HFFc6 (cell line): ENCODE measurements around the gene HTR1B. TPM values are rescaled to one million over a fixed set of nuclear protein-coding genes. Genes with fewer than 3 reads are reported as not detected.

Experiments
- DNase-seq: peaks from one replicate; pipeline ENCODE4 v3.0.0-alpha.2; 2018
- H3K27ac Mint-ChIP-seq: 2 replicates; pipeline ENCODE4 v1.8.0; 2020; ENCODE audit warnings: mild to moderate bottlenecking, mixed read lengths
- H3K27me3 Mint-ChIP-seq: 2 replicates; pipeline ENCODE4 v1.8.0; 2021; ENCODE audit warnings: mild to moderate bottlenecking, moderate library complexity, mixed read lengths; ENCODE audit not compliant: insufficient read depth
- H3K36me3 Mint-ChIP-seq: 2 replicates; pipeline ENCODE4 v1.8.0; 2021; ENCODE audit warnings: low read depth, mixed read lengths
- H3K4me1 Mint-ChIP-seq: 2 replicates; pipeline ENCODE4 v1.8.0; 2020; ENCODE audit warnings: low read depth, mixed read lengths
- H3K4me3 Mint-ChIP-seq: 2 replicates; pipeline ENCODE4 v1.8.0; 2020; ENCODE audit warnings: mild to moderate bottlenecking, moderate library complexity, mixed read lengths
- H3K9me3 Mint-ChIP-seq: 2 replicates; pipeline ENCODE4 v1.8.0; 2020; ENCODE audit warnings: mild to moderate bottlenecking, mixed read lengths
- total RNA-seq, 6 experiments: library from RNA; stranded (reverse); fragmentation: NEBNext Ultra II Directional; extraction: Animal tissue kit (Norgen Biotek cat#: 25700); gene quantifications; 2 replicates in 1 of 6; 3 replicates in 5 of 6; pipeline ENCODE4 v1.2.3, GENCODE V29; 2021
- TF ChIP-seq, protein P1 (sequence below): fragments of 200-600 bp; sonication (generic); IDR thresholded peaks from 2 replicates; pipeline ENCODE4 v1.5.0; 2021; ENCODE audit warnings: antibody characterized with exemption, mild to moderate bottlenecking

HTR1B gene
- total RNA-seq, 6 experiments from 2014 or later, result 0.14 to 0.87 (median 0.18) TPM

DNA sequence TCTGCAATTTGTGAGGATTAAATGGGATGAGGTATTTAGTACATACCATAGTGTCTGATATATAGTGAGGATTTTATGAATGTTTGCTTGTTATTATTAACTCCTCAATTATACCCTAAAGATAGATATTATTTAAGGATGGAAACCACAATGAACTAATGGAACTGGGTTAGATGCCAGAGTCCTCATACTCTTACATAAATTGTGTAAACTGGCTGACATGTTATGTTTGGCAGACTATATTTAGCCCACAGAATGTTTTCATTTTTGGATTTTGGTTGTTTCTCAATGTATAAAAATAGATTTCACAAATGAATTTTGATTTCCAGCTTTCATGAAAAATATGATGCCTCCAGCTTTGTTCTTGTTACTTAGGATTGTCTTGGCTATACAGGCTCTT is 37.6 kb downstream of the HTR1B start:
- no peaks in the 10 kb centered on the region for H3K36me3 Mint-ChIP-seq
- DNase-seq, result no peak
- TF ChIP-seq, protein P1, sequence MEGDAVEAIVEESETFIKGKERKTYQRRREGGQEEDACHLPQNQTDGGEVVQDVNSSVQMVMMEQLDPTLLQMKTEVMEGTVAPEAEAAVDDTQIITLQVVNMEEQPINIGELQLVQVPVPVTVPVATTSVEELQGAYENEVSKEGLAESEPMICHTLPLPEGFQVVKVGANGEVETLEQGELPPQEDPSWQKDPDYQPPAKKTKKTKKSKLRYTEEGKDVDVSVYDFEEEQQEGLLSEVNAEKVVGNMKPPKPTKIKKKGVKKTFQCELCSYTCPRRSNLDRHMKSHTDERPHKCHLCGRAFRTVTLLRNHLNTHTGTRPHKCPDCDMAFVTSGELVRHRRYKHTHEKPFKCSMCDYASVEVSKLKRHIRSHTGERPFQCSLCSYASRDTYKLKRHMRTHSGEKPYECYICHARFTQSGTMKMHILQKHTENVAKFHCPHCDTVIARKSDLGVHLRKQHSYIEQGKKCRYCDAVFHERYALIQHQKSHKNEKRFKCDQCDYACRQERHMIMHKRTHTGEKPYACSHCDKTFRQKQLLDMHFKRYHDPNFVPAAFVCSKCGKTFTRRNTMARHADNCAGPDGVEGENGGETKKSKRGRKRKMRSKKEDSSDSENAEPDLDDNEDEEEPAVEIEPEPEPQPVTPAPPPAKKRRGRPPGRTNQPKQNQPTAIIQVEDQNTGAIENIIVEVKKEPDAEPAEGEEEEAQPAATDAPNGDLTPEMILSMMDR, result no peak
- no peak overlapping the region for H3K4me3 Mint-ChIP-seq
- H3K27me3 Mint-ChIP-seq, result no peaks in the 10 kb centered on the region
- no peaks in the 10 kb centered on the region for H3K9me3 Mint-ChIP-seq
- peaks cover 14% of the 10 kb centered on the region; the same call in 1 of the 2 replicates for H3K4me1 Mint-ChIP-seq
- H3K27ac Mint-ChIP-seq, result no peak overlapping the region

DNA sequence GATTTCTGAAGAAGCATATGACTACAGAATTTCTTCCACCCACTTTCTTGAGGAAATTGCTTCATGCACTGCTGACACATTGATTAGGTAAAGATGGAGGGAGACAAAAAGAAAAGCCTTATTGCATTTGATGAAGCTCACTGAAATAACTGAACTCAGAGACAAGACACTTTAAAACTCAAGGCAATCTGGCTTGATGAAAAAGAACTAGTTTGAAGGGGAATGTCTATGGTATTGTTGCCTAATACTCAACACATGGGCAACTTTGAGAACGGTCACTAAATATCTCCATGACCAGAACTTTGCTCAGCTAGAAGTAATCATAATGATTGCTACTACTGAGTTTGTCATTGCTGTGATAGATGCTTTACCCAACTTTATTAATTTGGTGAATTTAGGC is 38.1 kb downstream of the HTR1B start:
- H3K27me3 Mint-ChIP-seq, result no peaks in the 10 kb centered on the region
- no peaks in the 10 kb centered on the region for H3K9me3 Mint-ChIP-seq

DNA sequence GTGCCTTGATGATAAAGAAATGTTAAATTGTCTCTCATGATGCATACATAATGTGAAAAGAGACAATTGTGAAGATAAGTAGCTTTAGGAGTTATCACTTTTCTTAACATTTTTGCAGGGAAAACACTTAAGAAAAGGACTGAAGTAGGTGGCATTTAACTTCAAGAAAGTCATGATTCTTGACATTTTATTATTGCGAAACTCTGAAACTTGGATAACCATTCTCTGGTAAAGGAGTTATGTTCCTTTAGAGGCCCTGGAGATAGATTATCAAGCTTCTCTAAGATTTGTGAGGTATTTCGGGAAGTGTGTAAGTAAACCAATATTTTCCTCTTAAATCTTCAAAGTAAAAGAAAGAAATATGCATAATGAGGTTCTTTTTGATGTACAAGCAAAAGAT is 38.5 kb downstream of the HTR1B start:
- Mint-ChIP-seq H3K27me3 (no peaks in the 10 kb centered on the region), H3K36me3 (no peaks in the 10 kb centered on the region), H3K27ac (no peak overlapping the region), H3K9me3 (no peaks in the 10 kb centered on the region), H3K4me3 (no peak overlapping the region), H3K4me1 (peaks cover 6% of the 10 kb centered on the region; the same call in 1 of the 2 replicates)
- TF ChIP-seq, protein P1, result no peak
- DNase-seq, result no peak

More for the DNA sequence above, 38.1 kb downstream of the HTR1B start:
- no peak overlapping the region for H3K4me3 Mint-ChIP-seq
- H3K27ac Mint-ChIP-seq, result no peak overlapping the region
- H3K4me1 Mint-ChIP-seq, result peaks cover 10% of the 10 kb centered on the region; the same call in 1 of the 2 replicates
- no peaks in the 10 kb centered on the region for H3K36me3 Mint-ChIP-seq
- DNase-seq, result no peak
- TF ChIP-seq, protein P1, result no peak

DNA sequence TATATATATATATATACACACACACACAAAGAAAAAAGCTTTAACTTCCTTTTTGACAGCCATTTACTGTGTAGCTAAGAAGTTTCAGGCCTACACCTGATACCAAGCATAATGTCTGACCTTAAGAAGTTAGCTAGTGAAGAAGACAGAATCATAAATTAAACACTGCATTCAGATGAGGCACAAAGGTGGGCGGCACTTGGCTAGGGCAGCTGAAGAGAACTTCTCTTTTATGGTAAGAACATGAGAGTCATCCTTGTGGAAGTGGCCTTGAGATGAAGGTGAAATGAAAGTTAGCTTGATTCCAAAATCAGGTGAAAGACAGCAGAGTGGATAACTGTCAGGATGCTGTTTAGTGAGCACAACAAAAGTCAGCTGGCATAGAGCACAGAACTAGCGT is 46.5 kb downstream of the HTR1B start:
- Mint-ChIP-seq H3K27ac (no peak overlapping the region), H3K4me1 (no peaks in the 10 kb centered on the region), H3K9me3 (no peaks in the 10 kb centered on the region), H3K4me3 (no peak overlapping the region), H3K36me3 (no peaks in the 10 kb centered on the region), H3K27me3 (no peaks in the 10 kb centered on the region; the same call in none of the 2 replicates)
- DNase-seq, result no peak
- TF ChIP-seq, protein P1, result no peak

DNA sequence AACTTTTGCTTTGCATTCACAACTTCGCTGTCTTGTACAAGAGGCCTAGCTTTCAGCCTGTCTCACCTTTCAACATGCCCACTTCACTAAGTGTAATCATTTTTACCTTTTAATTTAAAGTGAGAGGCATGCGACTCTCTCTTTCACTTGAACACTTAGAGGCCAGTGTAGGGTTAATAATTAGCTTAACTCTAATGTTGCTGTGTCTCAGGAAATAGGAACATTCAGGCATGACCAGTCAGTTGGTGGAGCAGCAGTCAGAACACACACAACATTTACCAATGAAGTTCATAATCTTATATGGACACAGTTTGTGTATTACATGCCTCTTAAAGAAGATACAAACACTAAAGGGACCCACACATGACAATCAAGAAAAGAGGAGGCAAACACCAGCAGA is 47.6 kb downstream of the HTR1B start:
- no peaks in the 10 kb centered on the region for H3K4me1 Mint-ChIP-seq
- H3K9me3 Mint-ChIP-seq, result no peaks in the 10 kb centered on the region
- no peak overlapping the region for H3K4me3 Mint-ChIP-seq
- no peak overlapping the region for H3K27ac Mint-ChIP-seq
- H3K27me3 Mint-ChIP-seq, result no peaks in the 10 kb centered on the region; the same call in none of the 2 replicates
- no peak for DNase-seq
- TF ChIP-seq, protein P1, result no peak
- H3K36me3 Mint-ChIP-seq, result no peaks in the 10 kb centered on the region

Other genes starting within 250 kb of the HTR1B start
- not detected for gene MEI4, start 189.5 kb upstream of the HTR1B start, total RNA-seq